RWPE2 (cell line): Measurements from ENCODE around the gene PRSS27.

ENCODE experiments used
- ATAC-seq: fragments of 200-7000 bp; cut with Tn5 transposase; 3 replicates; pipeline ENCODE4 v1.9.1; 2021; ENCODE audit warnings: low read depth
- DNase-seq: peaks from one replicate; pipeline ENCODE4 v3.0.0-alpha.2; 2020; ENCODE audit warnings: low spot score
- H3K27ac ChIP-seq: fragments of 450-650 bp; 2 replicates; pipeline ENCODE4 v1.5.1; 2017; ENCODE audit warnings: mild to moderate bottlenecking; ENCODE audit not compliant: poor library complexity, severe bottlenecking
- H3K27me3 ChIP-seq: fragments of 250-450 bp; sonication (Bioruptor Pico); 2 replicates; pipeline ENCODE4 v1.5.1; 2021; ENCODE audit warnings: mild to moderate bottlenecking, moderate library complexity; ENCODE audit not compliant: insufficient read depth, poor library complexity, severe bottlenecking
- H3K36me3 ChIP-seq: fragments of 250-450 bp; sonication (Bioruptor Pico); 2 replicates; pipeline ENCODE4 v1.5.1; 2020; ENCODE audit warnings: low read depth, mild to moderate bottlenecking, moderate library complexity
- H3K4me1 ChIP-seq: fragments of 250-450 bp; sonication (Bioruptor Pico); 2 replicates; pipeline ENCODE4 v1.5.1; 2021; ENCODE audit warnings: mild to moderate bottlenecking, moderate library complexity; ENCODE audit not compliant: insufficient read depth, poor library complexity, severe bottlenecking
- H3K4me3 ChIP-seq: fragments of 250-450 bp; sonication (Bioruptor Pico); 2 replicates; pipeline ENCODE4 v1.5.1; 2021; ENCODE audit warnings: mild to moderate bottlenecking, moderate library complexity; ENCODE audit not compliant: severe bottlenecking
- H3K9me3 ChIP-seq: fragments of 250-450 bp; sonication (Bioruptor Pico); 2 replicates; pipeline ENCODE4 v1.5.1; 2021; ENCODE audit warnings: mild to moderate bottlenecking, moderate library complexity; ENCODE audit not compliant: severe bottlenecking
- TF ChIP-seq, protein P1 (sequence below): fragments of 450-650 bp; IDR thresholded peaks from one replicate; pipeline ENCODE4 v1.5.1; 2017; ENCODE audit warnings: mild to moderate bottlenecking, moderate library complexity; ENCODE audit not compliant: poor library complexity, severe bottlenecking

PRSS27 gene

DNA sequence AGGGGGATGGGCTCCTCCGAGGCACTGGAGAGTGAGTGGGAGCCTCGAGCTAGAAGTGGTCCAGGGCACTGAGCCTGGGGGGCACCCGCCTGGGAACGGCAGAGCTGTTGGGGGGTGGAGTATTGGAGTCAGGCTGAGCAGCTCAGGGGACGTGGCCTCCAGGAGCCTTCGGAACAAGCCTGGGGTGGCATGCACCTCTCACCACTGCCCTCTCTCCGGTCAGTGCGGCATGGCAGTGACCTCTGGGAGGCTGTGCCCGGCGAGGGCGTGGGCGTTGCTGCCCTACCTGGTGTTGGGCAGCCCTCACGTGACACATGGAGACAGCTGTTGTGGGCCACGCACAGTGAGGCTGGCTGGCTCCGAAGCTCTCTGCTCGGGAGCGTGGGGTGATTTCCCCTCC, 13.9 kb downstream of the PRSS27 start:
- no peak overlapping the region for H3K4me3 ChIP-seq
- H3K36me3 ChIP-seq, result peaks cover 19% of the 10 kb centered on the region
- no peak for ATAC-seq
- H3K9me3 ChIP-seq, result no peaks in the 10 kb centered on the region
- TF ChIP-seq, protein P1, sequence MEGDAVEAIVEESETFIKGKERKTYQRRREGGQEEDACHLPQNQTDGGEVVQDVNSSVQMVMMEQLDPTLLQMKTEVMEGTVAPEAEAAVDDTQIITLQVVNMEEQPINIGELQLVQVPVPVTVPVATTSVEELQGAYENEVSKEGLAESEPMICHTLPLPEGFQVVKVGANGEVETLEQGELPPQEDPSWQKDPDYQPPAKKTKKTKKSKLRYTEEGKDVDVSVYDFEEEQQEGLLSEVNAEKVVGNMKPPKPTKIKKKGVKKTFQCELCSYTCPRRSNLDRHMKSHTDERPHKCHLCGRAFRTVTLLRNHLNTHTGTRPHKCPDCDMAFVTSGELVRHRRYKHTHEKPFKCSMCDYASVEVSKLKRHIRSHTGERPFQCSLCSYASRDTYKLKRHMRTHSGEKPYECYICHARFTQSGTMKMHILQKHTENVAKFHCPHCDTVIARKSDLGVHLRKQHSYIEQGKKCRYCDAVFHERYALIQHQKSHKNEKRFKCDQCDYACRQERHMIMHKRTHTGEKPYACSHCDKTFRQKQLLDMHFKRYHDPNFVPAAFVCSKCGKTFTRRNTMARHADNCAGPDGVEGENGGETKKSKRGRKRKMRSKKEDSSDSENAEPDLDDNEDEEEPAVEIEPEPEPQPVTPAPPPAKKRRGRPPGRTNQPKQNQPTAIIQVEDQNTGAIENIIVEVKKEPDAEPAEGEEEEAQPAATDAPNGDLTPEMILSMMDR, result no peak
- no peaks in the 10 kb centered on the region for H3K4me1 ChIP-seq
- peak; percentile 32 for DNase-seq
- no peaks in the 10 kb centered on the region for H3K27me3 ChIP-seq
- no peak overlapping the region for H3K27ac ChIP-seq

DNA sequence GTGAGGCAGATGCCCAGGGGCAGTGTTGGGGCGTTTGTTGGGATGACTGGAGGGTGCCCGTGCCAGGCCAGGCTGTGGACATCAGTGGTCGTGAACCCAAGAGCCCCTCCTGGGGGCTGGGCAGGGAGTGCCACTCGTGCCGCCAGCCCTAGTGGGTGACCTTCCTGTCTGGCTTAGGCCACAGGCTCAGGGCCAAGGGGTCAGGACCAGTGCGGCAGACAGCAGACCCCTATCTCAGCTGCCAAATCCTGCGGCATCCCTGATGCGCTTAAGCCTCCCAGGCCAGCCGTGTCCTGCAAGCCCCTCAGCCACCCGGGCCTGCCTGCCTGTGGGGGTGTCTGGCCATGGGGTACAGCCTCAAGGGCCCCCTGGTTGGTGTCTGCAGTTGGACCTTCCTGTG, 14.7 kb downstream of the PRSS27 start:
- H3K27me3 ChIP-seq, result no peaks in the 10 kb centered on the region
- no peak overlapping the region for H3K27ac ChIP-seq
- TF ChIP-seq, protein P1, result no peak
- H3K4me3 ChIP-seq, result no peak overlapping the region
- no peaks in the 10 kb centered on the region for H3K4me1 ChIP-seq
- H3K36me3 ChIP-seq, result peaks cover 23% of the 10 kb centered on the region
- no peak for ATAC-seq
- DNase-seq, result no peak
- H3K9me3 ChIP-seq, result no peaks in the 10 kb centered on the region

DNA sequence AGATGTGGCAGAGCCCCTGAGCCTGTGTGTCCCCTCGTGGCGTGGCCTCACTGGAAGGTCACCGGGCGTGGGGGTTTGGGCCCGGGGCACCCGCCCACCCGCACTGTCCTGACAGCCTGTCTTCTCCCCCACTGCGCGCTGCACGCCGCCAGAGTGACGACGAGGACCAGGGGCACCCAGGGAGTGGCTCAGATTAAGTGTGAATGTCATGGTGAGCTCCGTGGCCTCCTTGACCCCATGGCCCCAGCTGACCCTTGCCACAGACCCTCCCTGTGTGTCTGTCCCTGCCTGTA, 15.1 kb downstream of the PRSS27 start:
- Histone ChIP-seq H3K4me1 (no peaks in the 10 kb centered on the region), H3K9me3 (no peaks in the 10 kb centered on the region), H3K27ac (no peak overlapping the region), H3K27me3 (no peaks in the 10 kb centered on the region), H3K4me3 (no peak overlapping the region), H3K36me3 (peaks cover 27% of the 10 kb centered on the region)
- TF ChIP-seq, protein P1, result no peak
- DNase-seq (no peak), ATAC-seq (no peak)

DNA sequence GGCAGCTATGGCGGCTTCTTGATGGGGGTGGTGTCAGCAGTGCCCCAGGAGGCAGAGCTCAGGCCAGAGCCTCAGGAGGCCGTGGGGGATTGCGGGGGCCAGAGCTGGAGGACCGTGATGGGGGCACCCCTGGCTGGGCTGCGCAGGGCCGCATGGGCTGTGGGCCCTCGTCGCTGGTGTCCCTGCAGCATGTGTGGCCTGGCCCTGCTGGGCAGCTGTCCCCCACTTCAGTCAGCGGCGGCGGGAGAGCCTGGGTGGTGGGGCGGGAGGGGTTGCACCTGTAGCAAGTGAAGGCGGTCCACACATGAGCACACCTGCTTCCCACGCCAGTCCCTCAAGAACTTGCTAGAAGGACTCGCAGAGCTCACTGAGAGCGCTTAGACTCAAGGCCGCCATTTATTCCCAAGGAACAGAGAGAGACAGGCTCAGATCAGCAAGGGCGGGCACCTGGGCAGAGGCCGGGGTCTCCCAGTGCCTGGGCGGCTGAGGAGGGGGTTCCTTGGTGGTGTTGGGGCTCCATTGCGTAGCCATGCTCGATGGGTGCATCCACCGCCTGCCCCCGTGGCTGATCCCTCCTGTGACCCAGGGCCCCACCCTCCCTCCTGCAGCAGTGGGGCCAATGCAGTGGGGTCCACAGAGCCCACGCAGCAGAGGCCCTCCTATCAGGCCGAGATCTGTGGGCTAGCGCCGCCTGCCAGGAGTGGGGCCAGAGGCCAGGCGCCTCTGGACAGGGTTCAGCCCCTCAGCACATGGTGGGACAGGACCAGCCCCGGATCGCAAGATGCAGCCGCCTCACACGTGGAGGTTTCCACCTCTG, 15.7 kb downstream of the PRSS27 start:
- no peaks in the 10 kb centered on the region for H3K4me1 ChIP-seq
- no peaks in the 10 kb centered on the region for H3K9me3 ChIP-seq
- no peak for ATAC-seq
- no peaks in the 10 kb centered on the region for H3K27me3 ChIP-seq
- H3K27ac ChIP-seq, result no peak overlapping the region
- no peak overlapping the region for H3K4me3 ChIP-seq
- peaks cover 32% of the 10 kb centered on the region for H3K36me3 ChIP-seq
- DNase-seq, result peak; percentile 63
- TF ChIP-seq, protein P1, result no peak

DNA sequence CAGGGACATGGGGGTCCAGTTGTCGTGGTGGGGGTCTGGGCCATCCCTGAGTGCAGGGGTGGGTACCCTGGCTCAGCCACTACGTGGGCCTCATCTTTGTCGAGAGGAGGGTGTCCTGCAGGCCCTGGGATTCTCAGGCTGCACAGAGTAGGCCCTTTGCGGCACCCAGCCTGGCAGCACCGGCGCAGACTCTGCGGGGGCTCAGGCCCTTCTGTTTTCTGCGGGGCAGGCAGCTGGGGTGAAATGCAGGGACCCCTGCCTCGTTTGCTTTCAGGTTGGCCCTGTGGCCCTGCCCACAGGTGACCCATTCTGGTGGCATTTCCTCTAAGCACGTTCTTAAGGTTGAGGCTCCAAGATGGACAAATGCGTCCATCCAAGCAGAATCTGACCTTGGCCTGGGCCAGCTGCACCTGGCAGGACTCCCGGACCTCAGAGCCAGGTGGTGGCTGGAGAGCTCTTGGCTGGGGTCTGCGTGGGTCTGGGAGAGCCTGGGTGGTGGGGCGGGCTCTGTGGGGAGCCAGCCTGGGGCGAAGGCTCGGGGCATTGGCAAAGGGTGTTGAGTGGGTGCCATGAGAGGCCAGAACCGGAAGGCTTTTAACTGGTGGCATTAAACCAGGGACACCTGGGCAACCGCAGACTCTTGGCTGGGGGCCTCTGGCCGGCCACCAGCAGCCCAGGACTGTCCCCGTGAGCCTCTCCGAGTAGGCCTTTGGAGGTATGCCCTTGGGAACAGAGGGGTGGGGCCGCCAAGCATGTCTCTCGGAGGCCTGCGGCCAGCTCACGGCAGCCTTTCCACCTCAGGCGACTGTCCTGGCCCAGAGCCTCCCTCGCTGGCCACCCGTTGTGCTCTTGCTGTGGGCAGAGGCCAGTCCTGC, 16.9 kb downstream of the PRSS27 start:
- ATAC-seq, result no peak

More for the DNA sequence above, 16.9 kb downstream of the PRSS27 start:
- peak; percentile 54 for DNase-seq
- no peaks in the 10 kb centered on the region for H3K9me3 ChIP-seq
- peaks cover 34% of the 10 kb centered on the region for H3K36me3 ChIP-seq
- H3K4me3 ChIP-seq, result no peak overlapping the region
- H3K27ac ChIP-seq, result no peak overlapping the region
- TF ChIP-seq, protein P1, result no peak
- H3K27me3 ChIP-seq, result no peaks in the 10 kb centered on the region
- no peaks in the 10 kb centered on the region for H3K4me1 ChIP-seq
